HG03039 (cell line): ENCODE results near the gene SLC18A2.

Source experiments
- ATAC-seq: cut with Tn5 transposase; IDR thresholded peaks from one replicate; pipeline ENCODE4 v1.9.1; 2021; ENCODE audit warnings: mild to moderate bottlenecking, moderate library complexity; ENCODE audit not compliant: unreplicated experiment

The SLC18A2 gene

GRCh38 chr10:117306674-117307073, 65.8 kb downstream of the SLC18A2 start:
- no peak for ATAC-seq

GRCh38 chr10:117311261-117311660, 70.3 kb downstream of the SLC18A2 start:
- ATAC-seq: no peak

- no peak for ATAC-seq
These were observed 71.5 kb downstream of the SLC18A2 start for GRCh38 chr10:117312430-117312829.

- ATAC-seq: no peak
These were observed 72.7 kb downstream of the SLC18A2 start for GRCh38 chr10:117313641-117314040.

- ATAC-seq: no peak
These were observed 75.8 kb downstream of the SLC18A2 start for GRCh38 chr10:117316701-117317100.

GRCh38 chr10:117318909-117319308, 78.0 kb downstream of the SLC18A2 start:
- ATAC-seq: no peak

- ATAC-seq: no peak
These were observed 79.2 kb downstream of the SLC18A2 start for GRCh38 chr10:117320050-117320665.

GRCh38 chr10:117322260-117322659, 81.3 kb downstream of the SLC18A2 start:
- no peak for ATAC-seq

- no peak for ATAC-seq
These were observed 83.5 kb downstream of the SLC18A2 start for GRCh38 chr10:117324367-117324766.

GRCh38 chr10:117327262-117327661, 86.3 kb downstream of the SLC18A2 start:
- no peak for ATAC-seq
